ENCODE data around the gene TM9SF1.

Gene TM9SF1

GRCh38 chr14:24147761-24148428 is 47.3 kb downstream of the TM9SF1 start:
- DNase-seq: no peak

GRCh38 chr14:24146978-24147760 is 48.1 kb downstream of the TM9SF1 start, which contains the start of gene RNF31:
Gene RNF31 (plus strand): TSS chr14:24147498. CDS start chr14:24147699, 201 bp downstream.
- peak; percentile 97 to 98 for DNase-seq

GRCh38 chr14:24146453-24146977 is 48.7 kb downstream of the TM9SF1 start, which contains the start of gene PSME2:
Gene PSME2 (minus strand): TSS chr14:24146610. CDS start chr14:24146581, 29 bp downstream.
- peak; percentile 94 to 95 for DNase-seq

DNA sequence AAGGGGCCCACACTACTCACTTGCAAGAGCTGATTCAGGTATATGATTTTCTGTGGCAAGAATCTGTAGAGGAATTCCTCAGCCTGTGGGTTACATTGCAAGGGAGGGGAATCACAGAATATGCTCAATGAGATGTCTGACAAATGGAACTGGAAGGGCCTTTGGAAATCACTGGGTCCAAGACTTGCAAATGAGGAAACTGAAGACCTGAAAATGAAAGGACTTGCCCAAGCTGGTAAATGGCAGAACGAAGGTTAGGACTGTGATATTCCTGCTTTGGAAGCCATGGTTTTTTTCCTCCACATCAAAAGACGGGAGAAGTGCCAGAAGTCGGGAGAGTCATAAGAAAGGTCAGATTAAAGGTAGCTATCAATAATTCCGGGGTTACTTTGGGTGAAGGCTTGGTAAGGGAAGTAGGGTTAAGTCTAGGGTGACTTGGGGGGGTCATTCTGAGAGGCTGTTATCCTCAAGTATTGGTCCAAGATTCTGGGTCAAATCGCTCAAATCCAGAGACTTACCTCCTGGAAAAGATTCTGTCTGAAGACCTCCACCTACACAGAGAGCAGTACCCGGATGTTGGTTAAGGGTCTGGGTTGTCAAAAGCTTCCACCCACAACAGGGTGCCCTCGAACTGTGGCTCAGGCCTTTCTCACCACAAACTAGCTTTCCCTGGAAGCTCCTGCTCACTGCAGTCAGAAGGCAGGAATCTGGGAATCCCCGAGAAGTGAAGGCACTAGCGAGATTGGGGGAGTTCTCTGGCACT is 49.4 kb downstream of the TM9SF1 start:
- no peak for DNase-seq

GRCh38 chr14:24145219-24145618 is 50.0 kb downstream of the TM9SF1 start:
- no peak for DNase-seq

- no peak for DNase-seq
Measured at GRCh38 chr14:24144451-24144850, 50.8 kb downstream of the TM9SF1 start.

DNA sequence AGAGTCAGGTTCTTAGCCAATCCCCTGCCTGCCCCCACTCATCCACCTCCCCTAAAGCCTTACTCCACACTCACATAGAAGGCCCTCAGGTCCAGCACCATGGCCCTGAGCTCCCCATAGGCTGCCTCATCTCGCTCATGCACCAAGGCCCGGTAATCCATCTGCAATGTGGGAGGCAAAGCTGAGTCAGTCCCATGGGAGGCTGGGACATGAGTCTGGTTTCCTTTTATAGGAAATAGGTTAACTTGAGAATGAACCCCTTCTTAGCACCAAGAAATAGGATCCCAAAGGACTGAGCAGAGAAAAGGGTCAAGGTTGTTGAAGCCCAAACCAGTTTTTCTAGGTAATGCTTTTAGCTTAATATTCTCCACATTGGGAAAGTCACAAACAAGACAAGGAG is 51.7 kb downstream of the TM9SF1 start:
- no peak for DNase-seq

DNA sequence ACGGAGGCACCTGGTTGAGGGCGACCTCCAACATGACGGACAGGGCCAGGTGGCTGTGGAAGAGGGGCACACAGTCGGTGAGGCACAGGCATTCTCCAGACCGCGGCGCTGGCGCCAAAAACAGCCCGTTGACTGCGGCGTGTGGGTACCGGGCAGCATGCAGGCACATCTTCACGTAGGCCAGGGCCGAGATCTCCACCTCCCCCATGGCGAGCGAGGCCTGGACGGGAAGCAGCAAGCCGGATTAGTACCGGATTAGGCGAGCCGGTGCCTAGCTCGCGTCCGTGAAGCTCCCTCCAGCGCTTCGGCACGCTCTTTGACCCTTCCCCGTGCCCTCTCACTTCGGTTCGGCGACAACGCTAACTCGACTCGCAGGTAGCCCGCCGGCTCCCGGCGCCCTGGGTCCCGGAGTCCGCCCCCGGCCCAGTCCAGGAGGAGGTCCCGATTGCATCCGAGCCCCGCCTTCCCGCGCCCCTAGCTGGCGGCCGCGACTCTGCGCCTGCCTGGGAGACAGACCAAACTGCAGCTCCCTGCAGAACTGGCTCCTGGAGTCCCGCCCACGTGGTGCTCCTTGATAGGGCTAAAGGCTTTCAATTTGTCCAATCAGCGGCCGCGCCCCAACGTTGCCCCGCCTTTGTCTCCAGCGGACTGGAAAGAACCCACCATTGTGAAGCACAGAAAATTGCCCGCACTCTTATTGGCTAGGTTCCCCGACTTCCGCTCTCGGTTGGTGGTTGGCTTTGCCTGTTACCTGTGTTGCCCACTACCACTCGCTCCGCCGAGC is 54.0 kb downstream of the TM9SF1 start, which contains the start of gene EMC9:
TSS of gene EMC9 (minus strand) at position 495 of the 784 bp plus-strand sequence. CDS start at position 208, 287 bp downstream.
- peak; percentile 100 for DNase-seq

- DNase-seq: peak in 1 of 2 experiments; percentile 51
Measured at GRCh38 chr14:24139272-24139934, 55.8 kb downstream of the TM9SF1 start.
